ELR (cell line): Measurements from ENCODE around the gene NTSR2.

ENCODE experiments used
- DNase-seq: peaks from one replicate; pipeline ENCODE4 v3.0.0-alpha.2; 2015; ENCODE audit warnings: low read depth

Gene NTSR2

DNA sequence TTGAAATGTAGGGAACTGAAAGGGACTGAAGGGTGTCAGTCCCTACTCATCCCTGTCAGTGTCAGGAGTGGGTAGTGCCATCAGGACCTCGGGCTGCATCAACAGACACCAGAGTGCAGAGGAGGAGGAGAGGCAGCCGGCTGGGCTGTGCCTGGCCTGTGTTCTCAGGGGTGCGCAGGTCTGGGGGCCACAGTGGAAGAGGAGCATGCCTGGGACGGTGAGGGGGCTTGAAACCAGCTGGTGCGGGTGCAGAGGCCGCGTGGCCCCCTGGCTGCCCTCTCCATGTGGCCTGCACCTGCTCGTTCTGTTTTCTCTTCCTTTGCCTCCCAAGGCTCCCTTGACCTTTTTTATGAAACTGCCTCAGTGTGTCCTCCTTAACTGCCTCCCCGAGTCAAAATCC is 41.3 kb downstream of the NTSR2 start:
- DNase-seq: no peak

DNA sequence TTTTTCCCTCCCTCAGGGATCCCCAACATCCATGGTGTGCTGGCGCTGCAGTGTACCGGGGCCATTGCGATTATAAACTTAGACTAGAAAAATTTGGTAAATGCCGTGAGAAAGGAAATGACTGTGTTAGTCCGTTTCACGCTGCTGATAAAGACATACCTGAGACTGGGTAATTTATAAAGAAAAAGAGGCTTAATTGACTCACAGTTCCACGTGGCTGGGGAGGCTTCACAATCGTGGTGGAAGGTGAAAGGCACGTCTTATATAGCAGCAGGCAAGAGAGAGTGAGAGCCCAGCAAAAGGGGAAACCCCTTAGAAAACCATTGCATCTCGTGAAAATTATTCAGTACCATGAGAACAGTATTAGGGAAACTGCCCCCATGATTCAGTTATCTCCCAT is 44.3 kb downstream of the NTSR2 start:
- no peak for DNase-seq

DNA sequence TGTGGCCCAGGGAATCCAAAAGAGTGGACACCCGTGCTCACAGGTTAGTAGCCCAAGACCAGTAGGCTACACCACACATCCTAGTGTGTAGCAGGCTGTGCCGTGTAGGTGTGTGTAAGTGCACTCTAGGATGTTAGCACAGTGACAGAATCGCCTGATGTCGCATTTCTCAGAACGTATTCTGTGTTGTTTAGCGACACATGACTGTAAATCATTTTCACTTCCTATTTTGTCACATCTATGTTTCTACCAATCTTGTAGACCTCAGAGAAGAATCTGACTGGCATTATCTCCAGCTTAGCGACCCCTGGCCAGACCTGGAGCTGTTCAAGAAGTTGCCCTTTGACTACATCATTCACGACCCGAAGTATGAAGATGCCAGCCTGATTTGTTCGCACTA is 45.1 kb downstream of the NTSR2 start:
- DNase-seq: no peak

DNA sequence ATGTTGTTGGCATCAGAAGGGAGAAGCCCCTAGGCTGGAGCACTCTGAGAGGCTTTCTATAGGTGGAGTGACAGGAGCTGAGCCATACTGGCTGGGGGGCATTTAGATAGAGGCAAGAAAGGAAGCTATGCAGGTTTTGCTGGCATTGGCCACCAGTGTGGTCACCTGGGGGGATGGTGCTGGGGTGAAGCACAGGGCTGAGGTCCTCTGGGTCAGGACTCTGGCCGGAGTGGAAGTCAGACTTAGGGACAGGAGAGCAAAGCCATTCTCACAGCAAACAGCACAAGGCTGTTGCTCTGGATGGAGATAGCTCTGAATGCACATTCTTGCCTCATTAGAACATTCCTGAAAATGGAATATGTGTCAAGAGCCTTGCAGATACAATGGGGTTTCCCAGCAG is 47.4 kb downstream of the NTSR2 start:
- DNase-seq: no peak

DNA sequence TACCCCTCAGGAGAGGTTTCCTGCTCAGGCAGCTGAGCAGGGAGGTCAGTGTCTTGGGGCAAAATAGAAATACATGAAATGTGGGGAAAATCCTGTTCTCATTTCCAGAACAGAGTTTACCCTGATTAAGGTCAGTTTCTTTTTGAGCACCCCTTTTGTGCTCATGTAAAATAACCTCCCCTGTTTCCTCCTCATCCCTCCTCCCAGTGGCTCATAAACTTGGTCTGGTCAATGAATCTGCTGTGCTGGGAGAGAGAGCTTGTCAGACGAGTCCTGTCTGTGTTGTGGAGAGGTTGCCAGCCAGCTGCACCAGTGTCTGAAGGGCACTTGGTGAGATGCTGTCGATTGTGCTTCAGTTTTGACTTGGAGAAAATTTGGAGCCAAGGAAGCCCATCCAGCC is 48.6 kb downstream of the NTSR2 start:
- DNase-seq: no peak

DNA sequence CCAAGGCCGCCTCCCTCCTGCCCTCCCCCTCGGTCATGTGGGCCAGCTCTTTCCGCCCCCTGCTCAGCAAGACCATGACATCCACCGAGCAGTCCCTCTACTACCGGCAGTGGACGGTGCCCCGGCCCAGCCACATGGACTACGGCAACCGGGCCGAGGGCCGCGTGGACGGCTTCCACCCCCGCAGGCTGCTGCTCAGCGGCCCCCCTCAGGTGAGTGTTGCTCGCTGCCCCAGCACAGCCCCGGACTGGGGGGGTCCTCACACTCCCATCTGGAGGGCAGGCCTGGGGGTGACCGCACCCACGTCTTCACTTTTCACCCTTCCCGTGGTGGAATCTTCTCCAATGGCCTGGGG is 51.3 kb downstream of the NTSR2 start:
- no peak for DNase-seq

DNA sequence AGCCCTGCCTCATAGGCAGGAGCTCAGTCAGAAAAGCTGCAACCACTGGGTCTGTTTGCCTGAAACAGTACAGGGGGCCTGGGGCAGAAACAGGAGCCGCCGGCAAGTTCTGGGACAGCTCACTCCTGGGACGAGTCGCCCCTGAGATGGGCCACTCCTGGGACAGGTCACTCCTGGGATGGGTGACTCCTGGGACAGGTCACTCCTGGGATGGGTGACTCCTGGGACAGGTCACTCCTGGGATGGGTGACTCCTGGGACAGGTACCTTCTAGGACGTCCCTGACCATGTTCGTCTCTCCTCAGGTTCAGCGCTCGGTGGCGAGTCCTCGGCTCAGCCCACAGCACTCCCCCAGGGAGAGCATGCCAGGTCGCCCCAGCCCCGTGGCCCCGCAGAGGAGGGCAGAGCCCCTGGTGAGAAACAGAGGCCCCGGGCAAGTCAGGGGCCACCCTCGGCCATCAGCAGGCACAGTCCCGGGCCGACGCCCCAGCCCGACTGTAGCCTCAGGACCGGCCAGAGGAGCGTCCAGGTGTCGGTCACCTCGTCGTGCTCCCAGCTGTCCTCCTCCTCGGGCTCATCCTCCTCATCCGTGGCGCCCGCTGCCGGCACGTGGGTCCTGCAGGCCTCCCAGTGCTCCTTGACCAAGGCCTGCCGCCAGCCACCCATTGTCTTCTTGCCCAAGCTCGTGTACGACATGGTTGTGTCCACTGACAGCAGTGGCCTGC is 51.8 kb downstream of the NTSR2 start:
- DNase-seq: no peak

DNA sequence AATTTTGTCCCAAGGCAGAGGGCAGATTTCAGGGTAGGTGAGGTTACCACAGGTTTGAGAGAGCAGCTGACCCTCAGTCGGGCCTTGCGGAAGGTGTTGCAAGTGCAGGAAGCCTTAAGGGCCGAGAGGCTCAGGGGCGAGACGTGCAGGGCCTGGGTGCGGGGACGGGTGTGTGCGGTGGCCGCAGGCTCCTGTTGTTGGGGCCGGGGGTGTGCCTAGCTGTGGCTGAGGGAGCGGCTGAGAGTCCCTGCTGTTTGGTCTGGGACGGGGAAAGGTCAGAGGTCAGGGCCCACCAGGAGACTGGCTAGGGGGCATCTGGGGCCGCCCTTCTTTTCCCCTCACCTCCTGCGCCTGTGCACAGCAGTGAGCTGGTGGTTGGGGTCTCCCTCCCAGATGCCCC is 52.5 kb downstream of the NTSR2 start:
- no peak for DNase-seq

DNA sequence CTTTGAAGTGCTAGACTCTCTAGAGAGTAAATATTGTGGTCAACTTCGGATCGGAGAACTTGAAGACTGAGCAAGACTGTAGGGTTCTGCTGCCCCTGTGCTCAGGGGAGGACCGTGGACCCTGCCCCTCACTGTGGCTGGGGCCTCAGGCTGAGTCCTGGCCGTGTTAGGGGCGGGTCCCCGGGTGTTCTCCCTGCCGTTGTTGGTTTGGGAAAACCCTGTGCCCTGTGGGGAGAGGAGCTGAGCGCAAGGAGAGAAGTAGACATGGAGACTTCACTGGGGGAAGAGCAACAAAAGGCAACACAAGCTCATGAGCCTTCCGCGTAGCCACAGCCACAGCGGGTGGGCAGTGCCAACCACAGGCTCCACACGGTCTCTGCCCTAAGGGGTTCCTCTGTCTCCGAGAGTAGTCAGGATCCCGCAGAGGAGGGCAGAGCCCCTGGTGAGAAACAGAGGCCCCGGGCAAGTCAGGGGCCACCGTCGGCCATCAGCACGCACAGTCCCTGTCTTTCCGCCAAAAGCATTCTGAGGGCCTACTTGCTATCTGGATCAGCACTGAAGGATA is 53.1 kb downstream of the NTSR2 start:
- DNase-seq: no peak

DNA sequence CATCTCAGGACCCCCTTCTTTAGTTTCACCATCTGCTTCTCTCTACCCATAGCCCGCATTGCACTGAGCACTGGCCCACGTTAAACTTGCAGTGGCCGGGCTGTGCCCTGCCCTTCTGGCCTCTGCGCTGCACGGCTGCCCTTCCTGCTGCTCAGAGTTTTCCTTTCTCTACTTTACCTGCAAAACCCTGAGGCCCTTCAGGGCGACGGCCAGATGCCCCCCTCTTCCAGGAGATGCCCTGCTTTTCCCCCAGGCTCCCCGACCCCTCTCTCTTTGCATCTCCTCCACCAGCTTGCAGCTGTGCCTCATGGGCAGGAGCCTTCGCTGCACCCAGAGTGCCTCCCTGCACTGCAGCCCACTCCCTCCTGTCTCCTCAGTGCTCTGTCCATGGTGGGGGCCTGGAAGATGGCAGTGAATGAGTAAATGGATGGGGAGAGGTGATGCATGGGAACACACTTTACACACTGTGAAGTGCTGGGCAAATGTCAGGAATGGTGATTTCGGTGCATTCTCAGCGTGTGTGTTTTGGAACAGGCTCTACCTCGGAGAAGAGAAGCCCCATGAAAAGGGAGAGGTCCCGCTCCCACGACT is 53.8 kb downstream of the NTSR2 start:
- no peak for DNase-seq

DNA sequence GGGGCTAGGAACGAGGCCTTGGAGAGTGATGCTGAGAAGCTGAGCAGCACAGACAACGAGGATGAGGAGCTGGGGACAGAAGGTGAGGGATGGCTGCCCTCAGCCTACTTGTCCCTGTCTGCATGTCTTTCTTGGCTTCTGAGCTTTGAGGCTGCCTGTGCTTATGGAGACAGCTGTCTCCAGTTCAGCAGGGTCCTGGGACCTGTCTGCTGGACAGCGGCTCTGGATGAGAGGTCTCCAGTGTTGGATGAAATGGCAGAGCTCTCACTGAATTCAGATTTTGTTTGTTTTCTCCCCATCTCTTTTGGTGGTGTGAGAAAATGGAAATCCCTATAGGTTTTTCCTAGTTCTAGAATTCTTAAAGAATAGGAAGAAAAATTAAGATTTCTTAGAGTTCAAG is 54.8 kb downstream of the NTSR2 start:
- DNase-seq: no peak

DNA sequence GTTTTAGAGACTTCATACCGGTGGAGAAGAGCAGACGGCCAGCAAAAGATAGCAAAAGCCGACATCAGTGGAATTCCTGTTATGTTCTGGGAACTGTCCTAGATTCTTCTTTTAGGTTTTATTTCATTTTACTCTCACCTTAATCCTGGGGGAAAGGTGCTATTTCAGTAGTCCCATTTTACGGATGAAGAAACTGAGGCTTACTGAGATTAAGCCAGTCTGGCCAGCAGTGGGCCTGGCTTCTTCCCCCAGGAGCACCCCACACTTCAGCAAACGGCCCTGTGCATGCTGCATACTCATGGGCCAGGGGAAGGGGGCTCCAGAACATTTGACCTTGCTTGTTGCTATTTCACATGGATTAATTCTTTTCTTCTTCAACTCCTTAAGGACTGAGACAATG is 56.7 kb downstream of the NTSR2 start:
- no peak for DNase-seq

DNA sequence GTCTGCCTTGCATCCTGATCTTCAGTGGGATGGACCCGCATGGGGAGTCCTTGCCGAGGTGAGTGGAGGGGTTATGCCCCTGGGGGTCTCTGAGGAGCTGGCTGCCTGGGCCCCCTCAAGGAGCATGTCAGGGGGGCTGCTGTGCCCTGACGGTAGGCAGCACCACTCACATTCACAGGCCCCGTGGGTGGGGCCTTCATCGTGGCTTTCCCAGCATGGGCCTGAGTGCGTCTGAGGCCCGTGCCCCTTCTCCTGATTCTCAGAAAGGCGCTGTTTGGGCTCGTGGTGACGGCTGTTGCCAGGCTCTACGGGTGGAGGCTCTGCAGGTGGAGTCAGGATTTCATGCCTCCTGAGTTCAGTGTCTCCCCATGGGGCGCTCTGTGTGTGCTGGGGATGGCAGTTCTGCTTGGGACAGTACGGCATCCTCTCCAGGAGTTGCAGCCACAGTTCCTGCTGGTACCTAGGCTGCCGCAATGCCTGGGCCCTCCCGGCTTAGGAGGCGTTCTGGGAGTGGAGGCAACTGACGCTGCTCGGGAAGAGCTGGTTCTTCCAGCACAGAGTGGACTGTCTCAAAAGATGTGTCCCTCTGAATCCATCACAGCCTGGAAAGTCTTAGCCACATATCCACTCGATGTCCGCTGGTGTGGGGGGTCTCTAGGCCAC is 57.3 kb downstream of the NTSR2 start:
- DNase-seq: no peak

DNA sequence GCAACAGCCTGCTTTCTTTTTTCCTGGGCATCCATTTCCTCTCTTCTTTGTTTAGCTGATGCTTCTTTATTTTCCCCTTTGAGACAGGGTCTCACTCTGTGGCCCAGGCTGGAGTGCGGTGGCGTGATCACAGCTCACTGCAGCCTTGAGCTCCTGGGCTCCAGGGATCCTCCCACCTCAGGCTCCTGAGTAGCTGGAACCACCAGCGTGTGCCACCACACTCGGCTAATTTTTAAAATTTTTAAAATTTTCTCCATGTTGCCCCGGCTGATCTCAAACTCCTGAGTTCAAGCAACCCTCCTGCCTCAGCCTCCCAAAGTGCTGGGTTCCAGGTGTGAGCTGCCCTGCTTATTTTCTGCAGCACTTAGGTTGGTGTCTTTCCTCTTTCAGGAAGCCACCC is 58.7 kb downstream of the NTSR2 start:
- DNase-seq: no peak

DNA sequence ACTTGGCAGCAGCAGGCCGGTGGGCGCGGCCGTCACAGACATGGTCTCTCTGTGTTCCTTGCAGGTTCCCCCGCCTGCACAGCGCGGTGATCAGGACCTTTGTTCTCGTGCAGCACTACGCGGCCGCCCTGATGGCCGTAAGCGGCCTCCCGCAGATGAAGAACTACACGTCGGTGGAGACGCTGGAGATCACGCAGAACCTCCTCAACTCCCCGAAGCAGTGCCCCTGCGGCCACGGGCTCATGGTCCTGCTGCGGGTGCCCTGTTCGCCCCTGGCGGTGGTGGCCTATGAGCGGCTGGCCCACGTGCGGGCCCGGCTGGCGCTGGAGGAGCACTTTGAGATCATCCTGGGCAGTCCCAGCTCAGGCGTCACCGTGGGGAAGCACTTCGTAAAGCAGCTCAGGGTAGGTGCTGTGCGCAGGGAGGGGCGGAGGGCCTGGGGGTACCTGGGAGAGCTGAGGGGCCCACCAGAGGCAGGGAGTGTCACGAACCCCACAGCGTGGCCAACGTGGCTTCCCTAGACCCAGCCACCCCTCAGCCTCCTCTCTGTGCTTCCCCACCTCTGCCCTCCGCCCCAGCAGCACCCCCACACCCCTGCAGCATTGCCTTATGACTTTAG is 59.3 kb downstream of the NTSR2 start:
- no peak for DNase-seq
